Choroid plexus epithelial cell (primary cell): ENCODE measurements around the gene FYB1.

Experiments
- DNase-seq: peaks from one replicate; pipeline ENCODE4 v3.0.0-alpha.2; 2010; ENCODE audit warnings: low read depth
- H3K4me3 ChIP-seq: 2 replicates; pipeline ENCODE4 v1.5.1; 2011; ENCODE audit warnings: low read depth, mild to moderate bottlenecking, control low read depth, low read length, moderate library complexity
- TF ChIP-seq, protein P1 (sequence below): conservative IDR thresholded peaks from 2 replicates; pipeline ENCODE4 v1.5.1; 2011; ENCODE audit warnings: low read depth, mild to moderate bottlenecking, control low read depth, inconsistent platforms, low read length, moderate library complexity

Gene FYB1

DNA sequence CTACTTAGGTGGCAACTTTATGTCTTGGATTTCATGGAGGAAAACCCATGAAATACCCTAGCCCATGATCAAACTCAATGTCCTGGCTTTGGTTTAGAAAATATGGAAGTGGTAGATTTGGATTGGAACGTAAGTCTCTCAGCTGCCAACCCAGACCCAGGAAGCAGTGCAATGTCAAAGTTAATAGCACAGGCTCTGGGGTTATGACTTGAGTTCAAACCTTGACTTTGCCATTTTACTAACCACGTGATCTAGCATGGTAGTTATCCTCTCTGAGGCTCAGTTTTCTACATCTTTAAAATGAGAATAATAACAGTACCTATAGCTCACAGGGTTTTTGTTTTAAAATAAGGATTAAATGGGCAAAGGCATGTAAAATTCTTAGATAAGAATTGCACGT is 13.8 kb downstream of the FYB1 start:
- TF ChIP-seq, protein P1, sequence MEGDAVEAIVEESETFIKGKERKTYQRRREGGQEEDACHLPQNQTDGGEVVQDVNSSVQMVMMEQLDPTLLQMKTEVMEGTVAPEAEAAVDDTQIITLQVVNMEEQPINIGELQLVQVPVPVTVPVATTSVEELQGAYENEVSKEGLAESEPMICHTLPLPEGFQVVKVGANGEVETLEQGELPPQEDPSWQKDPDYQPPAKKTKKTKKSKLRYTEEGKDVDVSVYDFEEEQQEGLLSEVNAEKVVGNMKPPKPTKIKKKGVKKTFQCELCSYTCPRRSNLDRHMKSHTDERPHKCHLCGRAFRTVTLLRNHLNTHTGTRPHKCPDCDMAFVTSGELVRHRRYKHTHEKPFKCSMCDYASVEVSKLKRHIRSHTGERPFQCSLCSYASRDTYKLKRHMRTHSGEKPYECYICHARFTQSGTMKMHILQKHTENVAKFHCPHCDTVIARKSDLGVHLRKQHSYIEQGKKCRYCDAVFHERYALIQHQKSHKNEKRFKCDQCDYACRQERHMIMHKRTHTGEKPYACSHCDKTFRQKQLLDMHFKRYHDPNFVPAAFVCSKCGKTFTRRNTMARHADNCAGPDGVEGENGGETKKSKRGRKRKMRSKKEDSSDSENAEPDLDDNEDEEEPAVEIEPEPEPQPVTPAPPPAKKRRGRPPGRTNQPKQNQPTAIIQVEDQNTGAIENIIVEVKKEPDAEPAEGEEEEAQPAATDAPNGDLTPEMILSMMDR, result no peak
- DNase-seq, result no peak
- H3K4me3 ChIP-seq, result no peak overlapping the region

DNA sequence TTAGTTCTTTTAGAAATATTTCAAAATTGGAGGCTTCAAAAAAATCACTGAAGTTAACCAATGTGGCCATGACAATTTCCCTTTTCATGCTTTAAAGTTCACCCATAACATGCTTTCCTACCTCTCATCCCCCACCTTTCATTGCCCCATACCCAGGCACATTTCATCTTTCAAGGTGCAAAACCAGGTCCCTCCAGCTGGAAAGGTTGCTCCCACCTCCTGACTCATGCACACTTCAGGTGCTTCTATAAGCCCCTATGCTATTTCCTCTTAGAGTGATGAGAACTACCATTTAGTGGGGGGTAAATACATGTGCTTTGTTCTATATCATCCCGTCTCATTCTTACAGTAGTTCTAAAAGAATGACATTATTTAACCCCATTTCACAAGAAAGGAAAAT is 15.4 kb downstream of the FYB1 start:
- TF ChIP-seq, protein P1, result no peak
- no peak overlapping the region for H3K4me3 ChIP-seq
- DNase-seq, result no peak

DNA sequence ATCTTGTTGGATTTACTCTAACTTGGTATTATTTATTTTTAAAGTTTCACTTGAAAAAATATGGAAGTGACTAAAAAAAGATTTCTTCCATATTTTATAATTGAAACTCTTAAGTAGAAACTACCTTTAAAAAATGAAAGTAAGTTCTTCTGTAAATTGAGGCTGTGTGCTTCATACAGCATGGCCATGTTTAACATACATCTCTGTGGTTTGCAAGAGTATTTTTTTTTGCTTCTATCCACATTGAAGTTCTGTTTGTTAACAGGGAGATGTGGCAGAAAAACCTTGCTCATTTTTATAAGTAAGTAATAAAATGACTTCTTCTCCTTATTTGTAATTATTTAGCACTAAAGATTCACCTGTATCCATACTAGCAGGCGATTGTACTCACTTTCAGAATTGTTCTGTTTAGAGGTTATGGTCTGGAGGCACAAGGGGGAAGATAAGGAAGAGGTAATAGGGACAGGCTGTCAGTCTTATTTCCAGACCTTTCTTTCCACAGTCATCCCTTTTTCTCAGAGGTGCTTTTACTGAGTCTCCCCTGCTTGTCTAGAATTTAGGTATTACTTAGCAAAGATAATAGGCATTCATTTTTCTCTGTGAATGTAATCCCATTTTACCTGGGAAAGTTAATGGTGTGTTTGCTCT is 16.0 kb downstream of the FYB1 start:
- no peak for DNase-seq
- TF ChIP-seq, protein P1, result no peak
- no peak overlapping the region for H3K4me3 ChIP-seq

DNA sequence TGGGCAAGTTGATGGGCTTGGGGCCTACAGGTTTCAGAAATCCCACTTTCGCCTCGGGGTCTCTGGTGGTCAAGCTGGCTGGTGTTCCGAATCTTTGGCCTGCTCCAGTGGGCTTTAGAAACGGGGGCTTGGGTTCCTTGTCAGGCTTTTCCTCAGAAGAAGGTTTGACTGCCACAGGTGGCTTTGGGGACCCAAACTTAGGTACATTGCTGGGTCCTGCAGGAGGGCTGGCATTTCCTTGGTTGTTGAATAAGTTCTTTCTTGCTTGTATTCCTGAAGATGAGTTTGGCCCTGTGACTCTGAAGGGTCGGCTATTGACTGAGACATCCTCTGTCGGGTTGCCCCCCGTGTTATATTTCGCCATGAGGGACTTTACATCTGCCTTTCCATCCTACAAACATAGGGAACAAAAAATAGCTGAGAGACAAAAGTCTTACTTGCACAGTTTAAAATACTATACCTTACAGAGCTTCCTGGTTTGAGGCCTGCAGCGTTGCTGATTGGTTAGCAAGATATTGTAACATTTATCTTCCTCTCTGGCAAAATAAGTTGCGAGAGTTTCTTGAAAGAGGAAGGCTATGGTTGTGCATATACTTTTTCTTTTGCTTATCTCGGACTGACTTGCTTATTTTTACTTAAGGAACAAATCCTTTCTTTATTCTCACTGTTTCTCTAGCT is 16.6 kb downstream of the FYB1 start:
- DNase-seq, result no peak
- H3K4me3 ChIP-seq, result no peak overlapping the region
- TF ChIP-seq, protein P1, result no peak

DNA sequence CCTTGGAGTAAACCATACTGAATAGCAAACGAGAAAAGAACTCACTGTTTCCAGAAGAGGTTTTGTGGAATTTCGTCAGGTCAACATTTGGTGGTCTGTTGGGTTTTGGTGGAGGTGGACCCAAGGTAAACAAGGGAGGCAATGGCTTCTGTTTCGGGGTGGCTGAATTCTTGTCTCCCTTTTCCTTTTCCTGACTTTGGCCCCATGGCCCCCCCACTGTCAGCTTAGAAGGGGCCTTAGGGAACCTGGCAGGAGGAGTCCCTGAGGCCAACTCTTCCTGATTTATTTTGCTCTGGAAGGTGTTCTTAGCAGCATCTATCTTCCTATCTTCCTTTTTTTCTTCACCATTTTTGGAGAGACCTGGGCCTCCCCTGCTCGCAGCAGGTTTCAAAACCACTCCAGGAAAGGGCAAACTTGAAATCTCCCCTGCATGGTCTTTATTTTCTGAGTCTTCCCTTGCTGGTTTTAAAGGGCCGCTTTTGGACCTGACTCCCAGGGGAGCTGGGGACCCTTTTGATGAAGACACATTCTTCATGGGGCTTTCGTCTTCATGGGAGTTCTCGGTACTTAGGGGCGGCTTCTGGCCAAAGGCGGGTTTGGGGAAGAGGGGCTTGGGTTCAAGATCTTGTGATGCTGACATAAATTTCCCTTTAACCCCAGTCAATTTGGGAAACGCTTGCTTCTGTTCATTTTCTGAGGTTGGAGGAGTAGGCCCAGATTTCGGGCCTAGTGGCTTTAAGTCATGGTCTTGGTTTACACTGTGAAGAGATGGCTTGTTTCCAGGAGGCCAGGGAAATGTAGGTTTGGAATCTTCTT is 17.4 kb downstream of the FYB1 start:
- DNase-seq, result no peak
- TF ChIP-seq, protein P1, result no peak
- H3K4me3 ChIP-seq, result no peak overlapping the region

DNA sequence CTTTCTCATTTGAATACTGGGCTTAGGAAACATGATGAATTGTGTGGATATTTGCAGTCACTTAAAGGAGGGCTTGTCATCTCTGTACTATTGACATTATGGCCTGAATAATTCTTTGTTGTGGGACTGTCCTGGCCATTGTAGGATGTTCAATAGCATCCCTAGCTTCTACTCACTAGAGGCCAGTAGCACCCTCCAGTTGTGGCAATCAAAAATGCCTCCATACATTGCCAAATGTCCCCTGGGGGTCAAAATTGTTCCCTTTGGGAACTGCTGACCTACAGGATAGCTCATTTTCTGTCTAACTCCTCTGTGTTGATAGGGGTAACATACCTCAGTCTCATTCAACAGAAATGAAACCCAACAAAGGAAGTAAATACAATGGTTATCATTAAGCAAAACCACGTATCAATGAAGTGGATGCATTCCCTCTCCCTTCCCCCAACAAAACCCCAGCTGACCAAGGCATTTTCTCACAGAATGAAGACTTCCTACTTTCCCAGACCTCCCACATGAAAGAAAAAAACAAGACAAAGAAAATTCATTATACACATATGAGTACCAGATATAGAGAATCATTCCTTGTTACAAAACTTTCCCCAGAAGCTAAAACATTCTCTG is 18.1 kb downstream of the FYB1 start:
- TF ChIP-seq, protein P1, result no peak
- H3K4me3 ChIP-seq, result no peak overlapping the region
- no peak for DNase-seq
